Activated CD8-positive, alpha-beta memory T cell treated with anti-CD3 and anti-CD28 coated beads, Interleukin-2, amount 50 U/mL, for 24 hours (primary cell): ENCODE measurements around the gene KANSL1.
"Not testable (repeated sequence)": the region's sequence is repeated elsewhere in the genome, so short reads cannot be mapped to it uniquely, and the experiment has no call there.

ENCODE experiments used
- DNase-seq: peaks from one replicate; pipeline ENCODE4 v3.0.0-alpha.2; 2020; ENCODE audit errors: extremely low read depth

The KANSL1 gene

GRCh38 chr17:46193626-46194392 is 580 bp upstream of the KANSL1 start:
- DNase-seq: peak; percentile 86

GRCh38 chr17:46192439-46193150 is 634 bp downstream of the KANSL1 start:
- DNase-seq: peak; percentile 14

DNA sequence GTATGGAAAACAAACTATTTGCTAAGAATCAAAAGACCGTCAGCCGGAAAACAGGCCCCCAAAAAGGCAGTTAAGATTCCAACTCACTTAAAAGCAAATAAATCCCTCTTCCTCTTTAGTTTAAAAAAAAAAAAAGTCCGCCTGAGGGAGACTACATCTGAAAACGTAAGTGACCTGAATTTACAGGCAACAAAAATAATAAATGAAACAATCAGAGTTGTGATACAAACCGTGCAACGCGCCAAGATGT is 1.1 kb downstream of the KANSL1 start:
- no peak for DNase-seq

GRCh38 chr17:46191322-46192188 is 1.7 kb downstream of the KANSL1 start:
- no peak for DNase-seq

DNA sequence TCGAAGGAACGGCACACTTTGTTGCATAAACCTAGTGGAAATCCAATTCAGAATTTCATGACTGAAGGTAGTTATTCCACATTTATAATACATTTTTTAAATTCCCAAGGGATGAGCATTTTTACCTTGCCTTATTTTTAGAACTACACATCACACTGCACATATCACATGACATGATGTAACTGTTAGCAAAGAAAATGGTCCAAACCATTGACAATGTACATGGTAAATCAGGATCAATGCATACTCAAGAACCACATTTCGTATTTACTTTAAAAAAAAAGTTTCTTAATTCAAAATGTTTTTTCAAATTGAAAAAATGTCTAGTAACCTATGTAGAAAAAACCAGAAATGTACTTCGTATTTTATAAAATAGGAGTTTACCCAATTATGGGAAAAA is 2.5 kb downstream of the KANSL1 start:
- DNase-seq: no peak

DNA sequence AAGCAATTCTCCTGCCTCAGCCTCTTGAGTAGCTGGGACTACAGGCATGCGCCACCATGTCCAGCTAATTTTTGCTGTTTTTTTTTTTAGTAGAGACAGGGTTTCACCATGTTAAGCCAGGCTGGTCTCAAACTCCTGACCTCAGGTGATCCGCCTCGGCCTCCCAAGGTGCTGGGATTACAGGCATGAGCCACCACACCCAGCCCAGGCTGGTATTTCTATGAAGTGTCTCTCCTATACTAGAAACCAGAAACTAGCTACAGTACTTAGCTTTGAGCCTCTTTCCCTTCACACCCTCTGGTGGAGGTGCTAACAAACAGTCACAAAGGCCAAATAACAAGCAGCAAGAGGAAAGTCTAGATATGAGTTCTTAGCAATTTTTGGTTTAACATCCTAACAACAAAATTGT is 6.4 kb downstream of the KANSL1 start:
- not testable (repeated sequence) for DNase-seq

- DNase-seq: no peak
Observed at GRCh38 chr17:46184696-46185095, 8.5 kb downstream of the KANSL1 start.

- DNase-seq: not testable (repeated sequence)
Observed at GRCh38 chr17:46183383-46183782, 9.8 kb downstream of the KANSL1 start.

GRCh38 chr17:46182961-46183360 is 10.3 kb downstream of the KANSL1 start:
- no peak for DNase-seq

- DNase-seq: no peak
Observed at GRCh38 chr17:46181940-46182339, 11.3 kb downstream of the KANSL1 start.

DNA sequence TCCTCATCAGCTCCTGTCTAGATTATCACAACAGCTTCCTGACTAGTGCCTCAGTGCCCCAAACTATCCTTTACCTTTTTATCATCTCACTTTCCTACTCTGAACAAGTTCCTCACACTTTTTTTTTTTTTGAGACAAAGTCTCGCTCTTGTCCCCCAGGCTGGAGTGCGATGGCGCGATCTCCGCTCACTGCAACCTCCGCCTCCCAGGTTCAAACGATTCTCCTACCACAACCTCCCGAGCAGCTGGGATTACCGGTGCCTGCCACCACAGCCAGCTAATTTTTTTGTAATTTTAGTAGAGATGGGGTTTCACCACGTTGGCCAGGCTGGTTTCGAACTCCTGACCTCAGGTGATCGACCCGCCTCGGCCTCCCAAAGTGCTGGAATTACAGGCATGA is 11.9 kb downstream of the KANSL1 start:
- DNase-seq: not testable (repeated sequence)

DNA sequence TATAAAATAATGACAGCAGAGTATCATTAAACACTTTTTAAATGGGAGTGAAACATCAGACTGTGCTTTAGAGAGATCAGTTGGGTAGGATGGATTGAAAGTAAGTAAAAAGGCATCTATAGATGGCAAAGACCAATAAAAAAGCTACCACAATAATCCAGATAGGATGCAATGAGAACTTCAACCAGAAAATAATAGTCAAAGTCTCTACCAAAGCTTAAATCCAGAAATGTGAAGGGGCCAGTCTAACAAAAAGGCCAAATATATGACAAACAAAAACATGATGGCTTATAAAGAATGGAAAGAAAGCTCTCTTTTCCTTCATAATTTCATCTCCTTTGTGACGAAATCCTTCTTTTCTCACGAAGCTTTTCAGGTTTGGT is 12.3 kb downstream of the KANSL1 start:
- no peak for DNase-seq

GRCh38 chr17:46180185-46180891 is 12.9 kb downstream of the KANSL1 start:
- not testable (repeated sequence) for DNase-seq

GRCh38 chr17:46179375-46179999 is 13.7 kb downstream of the KANSL1 start:
- no peak for DNase-seq

DNA sequence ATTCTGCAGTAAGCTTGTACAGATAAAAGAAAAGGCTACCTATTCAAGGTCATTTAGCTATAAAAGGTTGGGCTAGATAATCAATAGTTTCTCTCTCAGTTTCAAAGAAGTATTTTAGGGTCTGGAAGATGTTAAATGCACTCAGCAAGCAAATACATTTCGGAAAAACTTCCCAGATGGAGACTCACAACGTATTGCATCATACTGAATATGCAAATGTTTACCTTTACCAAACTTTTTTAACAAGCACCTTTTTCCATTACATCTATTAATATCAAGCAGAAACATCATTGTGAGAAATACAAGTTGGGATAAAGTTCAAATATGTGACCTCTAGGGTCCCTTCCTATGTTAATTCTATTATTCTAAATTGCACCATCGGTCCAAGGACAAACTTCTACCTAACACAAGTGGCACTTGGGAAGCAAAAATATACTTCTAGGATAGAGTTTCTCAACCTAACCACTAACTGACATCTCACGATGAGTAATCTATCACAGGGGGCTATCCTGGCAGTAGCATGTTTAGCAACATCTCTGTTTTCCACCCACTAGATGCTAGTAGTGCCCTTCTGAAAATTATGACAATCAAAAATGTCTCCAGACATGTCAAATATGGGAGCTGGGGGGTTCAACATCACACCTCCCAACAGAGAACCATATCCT is 14.5 kb downstream of the KANSL1 start:
- no peak for DNase-seq

DNA sequence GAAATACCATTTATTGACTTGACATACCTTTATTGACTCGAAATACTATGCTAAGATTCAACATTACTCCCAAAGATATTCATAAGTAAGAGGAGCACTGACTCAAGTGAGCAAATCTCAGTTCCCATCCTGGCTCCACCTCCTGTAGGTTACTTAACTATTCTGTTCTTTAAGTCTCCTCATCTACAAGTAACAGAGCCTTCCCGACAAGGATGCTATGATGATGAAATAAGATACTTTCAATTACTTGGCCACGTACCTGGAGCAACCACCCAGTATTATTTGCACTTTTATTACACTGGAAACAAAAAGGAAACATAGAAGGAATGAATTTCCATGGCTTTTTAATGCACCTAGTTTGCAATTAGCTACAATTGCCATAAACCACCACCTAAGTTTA is 16.3 kb downstream of the KANSL1 start:
- no peak for DNase-seq

DNA sequence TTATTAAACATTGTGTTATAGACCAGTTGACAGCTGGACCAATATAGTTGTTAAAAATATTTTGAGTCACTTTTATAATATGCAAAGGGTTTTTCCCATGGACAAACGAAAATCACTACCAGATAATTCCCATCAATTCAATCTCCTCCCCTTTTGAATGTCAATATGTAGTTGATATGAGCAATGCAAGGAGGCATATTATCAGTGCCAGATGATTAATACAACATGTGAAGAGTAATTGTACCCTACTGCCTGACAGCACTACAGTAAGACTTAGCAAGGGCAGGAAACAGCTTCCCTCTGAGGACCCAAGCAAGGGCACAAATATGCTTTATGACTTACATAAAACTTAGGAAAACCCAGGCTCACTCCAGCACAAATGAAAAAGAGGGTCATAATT is 17.3 kb downstream of the KANSL1 start:
- no peak for DNase-seq

GRCh38 chr17:46173153-46173552 is 20.1 kb downstream of the KANSL1 start:
- DNase-seq: no peak

DNA sequence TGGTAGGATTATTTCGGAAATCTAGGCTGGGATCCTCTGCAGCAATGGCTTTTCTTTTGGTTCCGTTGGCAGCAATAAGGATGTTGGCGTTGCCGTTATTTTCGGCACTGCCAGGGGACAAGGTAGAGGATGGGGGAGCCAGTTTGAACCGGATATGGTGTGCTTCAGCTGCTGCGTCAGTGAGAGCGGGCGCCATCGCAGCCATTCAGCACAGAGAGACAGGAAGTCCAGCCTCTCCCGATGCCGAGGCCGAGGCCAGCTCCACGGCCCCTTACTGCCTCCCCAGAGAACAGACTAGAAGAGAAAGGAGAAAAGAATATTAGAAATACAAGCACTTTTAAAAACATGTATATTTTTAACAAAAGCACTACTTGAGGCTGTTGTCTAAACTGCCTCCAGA is 21.3 kb downstream of the KANSL1 start:
- no peak for DNase-seq

DNA sequence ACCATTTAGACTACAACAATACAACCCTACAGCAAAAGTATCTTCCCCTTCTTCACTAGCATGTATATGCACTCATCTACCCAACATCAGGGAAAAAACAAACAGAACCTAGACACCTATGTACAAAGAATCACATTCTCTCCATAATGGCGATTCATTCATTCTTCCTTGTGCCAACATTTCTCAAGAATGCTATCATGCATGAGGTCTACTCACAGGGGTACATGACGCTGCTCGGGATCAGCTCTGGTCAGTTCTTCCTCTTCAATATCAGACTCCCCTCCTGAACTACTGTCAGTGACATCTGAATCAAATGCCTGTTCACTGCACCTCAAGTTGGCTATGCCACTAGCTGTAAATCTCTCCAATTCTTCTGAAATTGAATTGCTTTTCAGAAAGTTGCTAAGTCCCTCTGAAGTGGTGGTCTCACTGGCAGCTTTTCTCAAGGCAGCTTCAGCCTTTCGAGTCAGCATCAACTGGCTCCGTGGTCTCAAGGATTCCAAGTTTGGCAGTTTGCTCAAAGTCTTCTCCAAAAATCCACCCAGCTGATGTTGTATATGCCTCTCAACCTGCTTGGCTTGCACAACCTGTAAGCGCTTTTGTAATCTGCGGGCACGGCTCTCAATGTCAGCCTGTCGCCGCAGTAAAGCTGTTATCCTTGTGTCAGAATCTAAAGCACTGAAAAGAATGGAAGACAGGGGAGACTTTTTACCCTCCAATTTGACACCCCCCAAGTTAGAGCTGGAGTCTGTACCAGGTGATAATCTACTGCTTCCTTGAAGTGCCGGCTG is 22.4 kb downstream of the KANSL1 start:
- no peak for DNase-seq
